HepG2 (cell line): ENCODE results near the gene GGPS1. TPM values are rescaled to one million over a fixed set of nuclear protein-coding genes. Genes with fewer than 3 reads are reported as not detected.

Experiments used
- ATAC-seq: fragments of 200-7000 bp; cut with Tn5 transposase; 3 replicates; pipeline ENCODE4 v1.9.1; 2020; ENCODE audit warnings: mild to moderate bottlenecking, moderate library complexity
- BruUV-seq: library from RNA; stranded (reverse); fragments of 400-500 nt; replicated peaks from 2 replicates; lab custom pipeline; 2021; lab: Mats Ljungman, UMichigan
- CTCF ChIA-PET: fragments of 300-600 bp; formaldehyde crosslinking; extraction: SDS; loops from one replicate; lab custom pipeline; 2021; ENCODE audit warnings: low total read pairs, inconsistent platforms, low intra/inter-chr PET ratio; lab: Yijun Ruan, JAX
- POLR2A ChIA-PET: fragments of 350-600 bp; sonication (Branson Sonifier 250); formaldehyde crosslinking; loops from one replicate; lab custom pipeline; 2020; ENCODE audit warnings: antibody characterized with exemption, inconsistent platforms; lab: Yijun Ruan, JAX
- DNase-seq: peaks from one replicate; pipeline ENCODE4 v3.0.0-alpha.2; 2015; ENCODE audit warnings: low spot score
- FAIRE-seq: peaks from 3 replicates; lab custom pipeline; 2011; peaks lifted over from hg19 to GRCh38; lab: Jason Lieb, UNC
- H2AFZ ChIP-seq: one replicate; pipeline ENCODE4 v1.6.1; 2011; ENCODE audit warnings: low read length, inconsistent platforms
- H3K27ac ChIP-seq: fragments of 300-600 bp; 3 replicates; pipeline ENCODE4 v1.8.0; 2011; ENCODE audit warnings: mixed run types, mild to moderate bottlenecking, mixed read lengths, low read length, inconsistent platforms; ENCODE audit not compliant: insufficient read depth; ENCODE audit errors: extremely low read length
- H3K27me3 ChIP-seq, 2 experiments: fragments of 200-600 bp in 1 of 2; 2 replicates in 1 of 2; 3 replicates in 1 of 2; pipeline versions ENCODE4 v1.6.0 to v1.8.0; 2011; ENCODE audit warnings: low read length in 2 of 2, mild to moderate bottlenecking in 2 of 2, moderate library complexity in 2 of 2, inconsistent platforms in 1 of 2; ENCODE audit not compliant: insufficient read depth in 2 of 2, control insufficient read depth in 1 of 2
- H3K36me3 ChIP-seq, 2 experiments: fragments of 200-600 bp in 1 of 2; replicated peaks in 1 of 2; 2 replicates in 1 of 2; 3 replicates in 1 of 2; pipeline versions ENCODE4 v1.5.1 to v1.8.0; 2011; ENCODE audit warnings: low read length in 2 of 2, inconsistent platforms in 1 of 2; ENCODE audit not compliant: insufficient read depth in 2 of 2, control insufficient read depth in 1 of 2
- H3K4me1 ChIP-seq: 2 replicates; pipeline ENCODE4 v1.5.1; 2012; ENCODE audit warnings: low read length, inconsistent platforms; ENCODE audit not compliant: insufficient read depth
- H3K4me2 ChIP-seq: 2 replicates; pipeline ENCODE4 v1.6.0; 2011; ENCODE audit warnings: low read depth, low read length, inconsistent platforms
- H3K4me3 ChIP-seq, 3 experiments: fragments of 200-600 bp in 1 of 3; sonication (generic), shearing (Covaris generic) in 1 of 3; replicated peaks in 1 of 3; 2 replicates each; pipeline ENCODE4 v1.5.1; 2011 to 2016; ENCODE audit warnings: low read length in 3 of 3, inconsistent platforms in 2 of 3, low read depth in 2 of 3, mild to moderate bottlenecking in 2 of 3, control low read depth in 1 of 3, mixed read lengths in 1 of 3; ENCODE audit not compliant: insufficient read depth in 1 of 3
- H3K79me2 ChIP-seq: one replicate; pipeline ENCODE4 v1.6.1; 2011; ENCODE audit warnings: low read length, inconsistent platforms; ENCODE audit not compliant: insufficient read depth
- H3K9ac ChIP-seq: 2 replicates; pipeline ENCODE4 v1.6.0; 2011; ENCODE audit warnings: mild to moderate bottlenecking, low read depth, low read length, inconsistent platforms; ENCODE audit not compliant: insufficient read depth
- H3K9me3 ChIP-seq: 2 replicates; pipeline ENCODE4 v1.5.1; 2012; ENCODE audit warnings: mild to moderate bottlenecking, low read length
- H4K20me1 ChIP-seq: 2 replicates; pipeline ENCODE4 v1.6.0; 2011; ENCODE audit warnings: inconsistent platforms, mild to moderate bottlenecking, low read length, moderate library complexity; ENCODE audit not compliant: insufficient read depth
- DR1 ChIP-seq: sonication (generic); formaldehyde crosslinking; IDR thresholded peaks from 2 replicates; pipeline ENCODE4 v1.8.0; 2021; ENCODE audit warnings: mild to moderate bottlenecking, missing genetic modification reagents, inconsistent platforms
- EP300 ChIP-seq, 3 experiments: sonication (generic) in 1 of 3; formaldehyde crosslinking in 1 of 3; IDR thresholded peaks; 2 replicates each; pipeline versions ENCODE4 v1.5.1 to v1.6.1; 2011 to 2020; ENCODE audit warnings: low read depth in 2 of 3, low read length in 2 of 3, borderline replicate concordance in 1 of 3, improper control_type of control experiment in 1 of 3, mild to moderate bottlenecking in 1 of 3, missing genetic modification reagents in 1 of 3, moderate library complexity in 1 of 3
- GLI4 ChIP-seq: sonication (generic); formaldehyde crosslinking; IDR thresholded peaks from 2 replicates; pipeline ENCODE4 v1.5.1; 2020; ENCODE audit warnings: missing genetic modification reagents, mild to moderate bottlenecking, moderate library complexity, borderline replicate concordance
- KMT2B ChIP-seq: IDR thresholded peaks from 2 replicates; pipeline ENCODE4 v1.6.1; 2016; ENCODE audit warnings: missing genetic modification reagents, missing compliant biosample characterization
- MBD4 ChIP-seq: IDR thresholded peaks from 2 replicates; pipeline ENCODE4 v1.6.1; 2012; ENCODE audit warnings: low read length, inconsistent platforms, borderline replicate concordance
- NONO ChIP-seq, 2 experiments: fragments of 450-650 bp in 1 of 2; sonication (generic) in 1 of 2; formaldehyde crosslinking in 1 of 2; IDR thresholded peaks in 1 of 2; conservative IDR thresholded peaks in 1 of 2; 2 replicates each; pipeline versions ENCODE4 v1.6.1 to v1.8.0; 2017 to 2022; ENCODE audit warnings: mild to moderate bottlenecking in 1 of 2, missing genetic modification reagents in 1 of 2, moderate library complexity in 1 of 2
- POLR2G ChIP-seq: fragments of 200-400 bp; formaldehyde crosslinking; IDR thresholded peaks from 2 replicates; pipeline ENCODE4 v1.6.1; 2018; ENCODE audit warnings: mild to moderate bottlenecking, low read depth, low read length, moderate library complexity
- REXO4 ChIP-seq: sonication (generic); formaldehyde crosslinking; IDR thresholded peaks from 2 replicates; pipeline ENCODE4 v1.8.0; 2022; ENCODE audit warnings: missing genetic modification reagents, mild to moderate bottlenecking, borderline replicate concordance
- SUZ12 ChIP-seq: fragments of 150-350 bp; IDR thresholded peaks from 2 replicates; pipeline ENCODE4 v1.6.1; 2014; ENCODE audit warnings: low read depth, low read length
- TGIF2 ChIP-seq: IDR thresholded peaks from 2 replicates; pipeline ENCODE4 v1.6.1; 2016; ENCODE audit warnings: control low read depth, missing compliant biosample characterization
- ZC3H4 ChIP-seq: sonication (generic); formaldehyde crosslinking; IDR thresholded peaks from 2 replicates; pipeline ENCODE4 v1.4.0; 2020; ENCODE audit warnings: missing genetic modification reagents, borderline replicate concordance
- ZFP62 ChIP-seq: sonication (generic); formaldehyde crosslinking; IDR thresholded peaks from 2 replicates; pipeline ENCODE4 v1.4.0; 2020; ENCODE audit warnings: missing genetic modification reagents
- ZNF367 ChIP-seq: sonication (generic); formaldehyde crosslinking; IDR thresholded peaks from 2 replicates; pipeline ENCODE4 v1.4.0; 2020; ENCODE audit warnings: missing genetic modification reagents, borderline replicate concordance
- ZNF790 ChIP-seq: sonication (generic); formaldehyde crosslinking; IDR thresholded peaks from 2 replicates; pipeline ENCODE4 v1.8.0; 2022; ENCODE audit warnings: missing genetic modification reagents, mild to moderate bottlenecking, borderline replicate concordance
- WGBS: methylation state at CpG from one replicate; pipeline ENCODE4 v1.1.6; 2017; ENCODE audit warnings: low lambda C conversion rate; 5-methylcytosine and 5-hydroxymethylcytosine counted together
- in situ Hi-C: cut with HindIII; loops from 2 replicates; pipeline ENCODE4 v1.10.0; 2017; ENCODE audit warnings: low pct_unique_long_range_greater_than_20kb; ENCODE audit not compliant: extremely low pct_ligation_motif_present
- intact Hi-C: fragments of 100-400 bp; cut with micrococcal nuclease; formaldehyde crosslinking; loops from one replicate; pipeline ENCODE4 v1.10.0; 2022; ENCODE audit not compliant: unreplicated experiment
- polyA plus RNA-seq, 8 experiments: library from polyadenylated mRNA; depleted of rRNA in 3 of 8; stranded (reverse) in 7 of 8; unstranded in 1 of 8; fragments of >200 nt; fragmentation: Illumina TruSeq in 4 of 8; extraction: Trizol in 4 of 8; gene quantifications; 2 replicates each; pipeline versions ENCODE4 v1.2.1 to v1.2.3, GENCODE V29; 2011 to 2016; ENCODE audit warnings: low read depth in 4 of 8, missing spikeins in 1 of 8, mixed read lengths in 1 of 8; ENCODE audit not compliant: insufficient read depth in 1 of 8
- total RNA-seq, 5 experiments: library from RNA; depleted of rRNA; stranded (reverse); fragments of >200 nt; fragmentation: Illumina TruSeq; extraction: Trizol; gene quantifications; 2 replicates each; pipeline ENCODE4 v1.2.3, GENCODE V29; 2016; ENCODE audit warnings: low read depth in 1 of 5
- TF ChIP-seq, protein P1 (sequence below): sonication (generic); formaldehyde crosslinking; IDR thresholded peaks from 2 replicates; pipeline ENCODE4 v1.9.0; 2021; ENCODE audit warnings: missing genetic modification reagents, borderline replicate concordance
- TF ChIP-seq, protein P2 (sequence below): IDR thresholded peaks from 2 replicates; pipeline ENCODE4 v1.6.1; 2016; ENCODE audit warnings: low read depth, missing genetic modification reagents, missing compliant biosample characterization
- TF ChIP-seq, protein P3 (sequence below): sonication (generic); formaldehyde crosslinking; IDR thresholded peaks from 2 replicates; pipeline ENCODE4 v1.4.0; 2020; ENCODE audit warnings: missing genetic modification reagents

The GGPS1 gene
- total and polyA plus RNA-seq, 2 of the 13 experiments (the other 11 are each of a cell fraction or from before 2014, with no cell fraction given) = 28.8 to 42.6 TPM

DNA sequence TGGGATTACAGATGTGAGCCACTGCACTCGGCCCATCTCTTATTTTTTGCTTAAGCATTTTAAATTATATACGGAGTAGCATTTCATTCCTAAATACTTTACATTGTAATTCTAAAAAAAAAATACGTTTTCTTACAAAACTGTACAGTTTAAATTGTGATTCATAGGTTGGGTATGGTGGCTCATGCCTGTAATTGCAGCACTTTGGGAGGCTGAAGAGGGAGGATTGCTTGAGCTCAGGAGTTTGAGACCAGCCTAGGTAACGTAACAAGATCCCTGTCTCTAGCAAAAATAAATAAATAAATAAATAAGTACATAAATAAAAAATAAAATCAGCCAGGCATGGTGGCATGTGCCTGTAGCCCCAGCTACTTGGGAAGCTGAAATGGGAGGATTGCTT, 63.5 kb downstream of the GGPS1 start:
- FAIRE-seq (no peak), ATAC-seq (no peak)
- POLR2A ChIA-PET = interaction anchor here (1.1 kb wide), 1 partner anchor 17 kb away, joined by 3 read pairs; no protein-coding TSS in a partner anchor
- TF ChIP-seq MBD4 (no peak), ZNF790 (CRISPR knock-in tag) (no peak), TGIF2 (CRISPR knock-in tag) (no peak), ZC3H4 (no peak), SUZ12 (no peak), ZFP62 (CRISPR knock-in tag) (no peak), DR1 (CRISPR knock-in tag) (no peak), KMT2B (CRISPR knock-in tag) (no peak), REXO4 (CRISPR knock-in tag) (no peak), ZNF367 (no peak), NONO (IDR thresholded peaks at IDR 0.05) (no peak), NONO (CRISPR knock-in tag; conservative IDR thresholded peaks at IDR 0.05) (no peak), EP300 (IDR thresholded peaks at IDR 0.05; ENCODE audit: low read depth in 2 of 2, low read length in 2 of 2) (no peak), EP300 (CRISPR knock-in tag; IDR thresholded peaks at IDR 0.05; ENCODE audit: borderline replicate concordance) (no peak), GLI4 (CRISPR knock-in tag) (no peak), POLR2G (no peak)
- TF ChIP-seq, protein P1, sequence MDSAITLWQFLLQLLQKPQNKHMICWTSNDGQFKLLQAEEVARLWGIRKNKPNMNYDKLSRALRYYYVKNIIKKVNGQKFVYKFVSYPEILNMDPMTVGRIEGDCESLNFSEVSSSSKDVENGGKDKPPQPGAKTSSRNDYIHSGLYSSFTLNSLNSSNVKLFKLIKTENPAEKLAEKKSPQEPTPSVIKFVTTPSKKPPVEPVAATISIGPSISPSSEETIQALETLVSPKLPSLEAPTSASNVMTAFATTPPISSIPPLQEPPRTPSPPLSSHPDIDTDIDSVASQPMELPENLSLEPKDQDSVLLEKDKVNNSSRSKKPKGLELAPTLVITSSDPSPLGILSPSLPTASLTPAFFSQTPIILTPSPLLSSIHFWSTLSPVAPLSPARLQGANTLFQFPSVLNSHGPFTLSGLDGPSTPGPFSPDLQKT = no peak
- TF ChIP-seq, protein P2, sequence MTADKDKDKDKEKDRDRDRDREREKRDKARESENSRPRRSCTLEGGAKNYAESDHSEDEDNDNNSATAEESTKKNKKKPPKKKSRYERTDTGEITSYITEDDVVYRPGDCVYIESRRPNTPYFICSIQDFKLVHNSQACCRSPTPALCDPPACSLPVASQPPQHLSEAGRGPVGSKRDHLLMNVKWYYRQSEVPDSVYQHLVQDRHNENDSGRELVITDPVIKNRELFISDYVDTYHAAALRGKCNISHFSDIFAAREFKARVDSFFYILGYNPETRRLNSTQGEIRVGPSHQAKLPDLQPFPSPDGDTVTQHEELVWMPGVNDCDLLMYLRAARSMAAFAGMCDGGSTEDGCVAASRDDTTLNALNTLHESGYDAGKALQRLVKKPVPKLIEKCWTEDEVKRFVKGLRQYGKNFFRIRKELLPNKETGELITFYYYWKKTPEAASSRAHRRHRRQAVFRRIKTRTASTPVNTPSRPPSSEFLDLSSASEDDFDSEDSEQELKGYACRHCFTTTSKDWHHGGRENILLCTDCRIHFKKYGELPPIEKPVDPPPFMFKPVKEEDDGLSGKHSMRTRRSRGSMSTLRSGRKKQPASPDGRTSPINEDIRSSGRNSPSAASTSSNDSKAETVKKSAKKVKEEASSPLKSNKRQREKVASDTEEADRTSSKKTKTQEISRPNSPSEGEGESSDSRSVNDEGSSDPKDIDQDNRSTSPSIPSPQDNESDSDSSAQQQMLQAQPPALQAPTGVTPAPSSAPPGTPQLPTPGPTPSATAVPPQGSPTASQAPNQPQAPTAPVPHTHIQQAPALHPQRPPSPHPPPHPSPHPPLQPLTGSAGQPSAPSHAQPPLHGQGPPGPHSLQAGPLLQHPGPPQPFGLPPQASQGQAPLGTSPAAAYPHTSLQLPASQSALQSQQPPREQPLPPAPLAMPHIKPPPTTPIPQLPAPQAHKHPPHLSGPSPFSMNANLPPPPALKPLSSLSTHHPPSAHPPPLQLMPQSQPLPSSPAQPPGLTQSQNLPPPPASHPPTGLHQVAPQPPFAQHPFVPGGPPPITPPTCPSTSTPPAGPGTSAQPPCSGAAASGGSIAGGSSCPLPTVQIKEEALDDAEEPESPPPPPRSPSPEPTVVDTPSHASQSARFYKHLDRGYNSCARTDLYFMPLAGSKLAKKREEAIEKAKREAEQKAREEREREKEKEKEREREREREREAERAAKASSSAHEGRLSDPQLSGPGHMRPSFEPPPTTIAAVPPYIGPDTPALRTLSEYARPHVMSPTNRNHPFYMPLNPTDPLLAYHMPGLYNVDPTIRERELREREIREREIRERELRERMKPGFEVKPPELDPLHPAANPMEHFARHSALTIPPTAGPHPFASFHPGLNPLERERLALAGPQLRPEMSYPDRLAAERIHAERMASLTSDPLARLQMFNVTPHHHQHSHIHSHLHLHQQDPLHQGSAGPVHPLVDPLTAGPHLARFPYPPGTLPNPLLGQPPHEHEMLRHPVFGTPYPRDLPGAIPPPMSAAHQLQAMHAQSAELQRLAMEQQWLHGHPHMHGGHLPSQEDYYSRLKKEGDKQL = no peak
- TF ChIP-seq, protein P3, sequence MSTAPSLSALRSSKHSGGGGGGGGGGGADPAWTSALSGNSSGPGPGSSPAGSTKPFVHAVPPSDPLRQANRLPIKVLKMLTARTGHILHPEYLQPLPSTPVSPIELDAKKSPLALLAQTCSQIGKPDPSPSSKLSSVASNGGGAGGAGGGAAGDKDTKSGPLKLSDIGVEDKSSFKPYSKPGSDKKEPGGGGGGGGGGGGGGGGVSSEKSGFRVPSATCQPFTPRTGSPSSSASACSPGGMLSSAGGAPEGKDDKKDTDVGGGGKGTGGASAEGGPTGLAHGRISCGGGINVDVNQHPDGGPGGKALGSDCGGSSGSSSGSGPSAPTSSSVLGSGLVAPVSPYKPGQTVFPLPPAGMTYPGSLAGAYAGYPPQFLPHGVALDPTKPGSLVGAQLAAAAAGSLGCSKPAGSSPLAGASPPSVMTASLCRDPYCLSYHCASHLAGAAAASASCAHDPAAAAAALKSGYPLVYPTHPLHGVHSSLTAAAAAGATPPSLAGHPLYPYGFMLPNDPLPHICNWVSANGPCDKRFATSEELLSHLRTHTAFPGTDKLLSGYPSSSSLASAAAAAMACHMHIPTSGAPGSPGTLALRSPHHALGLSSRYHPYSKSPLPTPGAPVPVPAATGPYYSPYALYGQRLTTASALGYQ = no peak

More for the DNA sequence above, 63.5 kb downstream of the GGPS1 start:
- WGBS = 93% methylated on average over 4 of the region's 4 CpGs
- H4K20me1 ChIP-seq = no peaks in the 10 kb centered on the region
- in situ Hi-C loops = no loop called here
- H3K79me2 ChIP-seq = peaks cover 55% of the 10 kb centered on the region
- H3K4me2 ChIP-seq = no peak overlapping the region
- H3K4me3 ChIP-seq = no peak overlapping the region
- no peak overlapping the region for H2AFZ ChIP-seq
- H3K27ac ChIP-seq = no peak overlapping the region
- H3K36me3 ChIP-seq = no peaks in the 10 kb centered on the region
- no TSS peak for BruUV-seq
- no peak overlapping the region for H3K9ac ChIP-seq
- H3K4me1 ChIP-seq = peaks cover 7% of the 10 kb centered on the region; the same call in 1 of the 2 replicates
- CTCF ChIA-PET = no interaction called here
- DNase-seq = no peak
- no peaks in the 10 kb centered on the region for H3K9me3 ChIP-seq
- H3K27me3 ChIP-seq = no peaks in the 10 kb centered on the region
- intact Hi-C loops = no loop called here
